SK-N-MC (cell line): ENCODE results near the gene CFAP61.

Source experiments
- EZH2 ChIP-seq: fragments of 200-600 bp; sonication (generic); IDR thresholded peaks from one replicate; pipeline ENCODE4 v1.6.1; 2017; ENCODE audit warnings: antibody characterized with exemption
- FOXP2 ChIP-seq: optimal IDR thresholded peaks from 2 replicates; pipeline ENCODE3; 2011; ENCODE audit warnings: mild to moderate bottlenecking, moderate library complexity; ENCODE audit not compliant: insufficient read depth; ENCODE audit errors: extremely low read length, control extremely low read depth
- POLR2AphosphoS5 ChIP-seq: IDR thresholded peaks from 2 replicates; pipeline ENCODE4 v1.6.1; 2012; ENCODE audit warnings: mild to moderate bottlenecking, low read depth, low read length, borderline replicate concordance

- TF ChIP-seq EZH2 (no peak), POLR2AphosphoS5 (no peak), FOXP2 (no peak)
These were observed 285.9 kb downstream of the CFAP61 start for GRCh38 chr20:20338133-20338730.
